Vagina (tissue), 2 donors: ENCODE results near the gene RSKR. TPM values are rescaled to one million over a fixed set of nuclear protein-coding genes. Genes with fewer than 3 reads are reported as not detected.

Experiments used
- DNase-seq, 2 donors: peaks; one replicate each; pipeline ENCODE4 v3.0.0-alpha.2; 2017; ENCODE audit errors: extremely low spot score in 2 of 2
- H3K27ac ChIP-seq: fragments of 200-600 bp; sonication (generic); one replicate; pipeline ENCODE4 v1.5.1; 2019
- H3K27me3 ChIP-seq: fragments of 200-600 bp; sonication (generic); one replicate; pipeline ENCODE4 v1.5.1; 2019
- H3K36me3 ChIP-seq, 2 donors: fragments of 200-600 bp; sonication (generic); one replicate each; pipeline ENCODE4 v1.5.1; 2017 to 2019
- H3K4me1 ChIP-seq: fragments of 200-600 bp; sonication (generic); one replicate; pipeline ENCODE4 v1.5.1; 2019
- H3K4me3 ChIP-seq, 2 donors: fragments of 200-600 bp; sonication (generic); 1 replicate in 1 of 2; 2 replicates in 1 of 2; pipeline ENCODE4 v1.5.1; 2016 to 2019
- H3K9me3 ChIP-seq: fragments of 200-600 bp; sonication (generic); one replicate; pipeline ENCODE4 v1.5.1; 2019
- CTCF ChIP-seq, 3 experiments: fragments of 450-650 bp in 2 of 3; fragments of 200-600 bp in 1 of 3; sonication (generic) in 1 of 3; IDR thresholded peaks; one replicate each; pipeline ENCODE4 v1.5.1; 2017 to 2019; ENCODE audit warnings: antibody characterized with exemption in 3 of 3, mild to moderate bottlenecking in 2 of 3, moderate library complexity in 2 of 3
- POLR2A ChIP-seq, 2 donors: fragments of 450-650 bp; IDR thresholded peaks; one replicate each; pipeline ENCODE4 v1.6.1; 2017; ENCODE audit warnings: antibody characterized with exemption in 2 of 2, mild to moderate bottlenecking in 2 of 2, moderate library complexity in 2 of 2
- POLR2AphosphoS5 ChIP-seq, 2 donors: sonication (generic); formaldehyde crosslinking; IDR thresholded peaks; one replicate each; pipeline ENCODE4 v1.9.0; 2017; ENCODE audit warnings: antibody characterized with exemption in 2 of 2, mild to moderate bottlenecking in 2 of 2, low read depth in 1 of 2; ENCODE audit not compliant: insufficient read depth in 1 of 2
- intact Hi-C: fragments of 100-400 bp; cut with DNase I; formaldehyde crosslinking; loops from one replicate; pipeline ENCODE4 v1.15.1; 2023
- total RNA-seq: library from RNA; depleted of rRNA; stranded (reverse); fragments of >200 nt; gene quantifications from one replicate; pipeline ENCODE4 v1.2.3, GENCODE V29; 2016

RSKR gene
- total RNA-seq, 1 donor from 2014 or later: 21.6 TPM

GRCh38 chr17:28582513-28582912 is 31.5 kb downstream of the RSKR start:
- Histone ChIP-seq H3K4me1 (peaks cover 1% of the 10 kb centered on the region), H3K27ac (no peak overlapping the region), H3K9me3 (no peaks in the 10 kb centered on the region), H3K27me3 (no peaks in the 10 kb centered on the region), H3K36me3 (peaks cover 0 to 12% of the 10 kb centered on the region in 2 donors), H3K4me3 (no peak overlapping the region)
- intact Hi-C loops: no loop called here
- TF ChIP-seq POLR2A (IDR thresholded peaks at IDR 0.05): no peak
- TF ChIP-seq POLR2AphosphoS5 (IDR thresholded peaks at IDR 0.05; ENCODE audit: insufficient read depth in 1 of 2, low read depth in 1 of 2): no peak
- TF ChIP-seq CTCF (IDR thresholded peaks at IDR 0.05): no peak
- no peak for DNase-seq

- H3K4me1 ChIP-seq: peaks cover 10% of the 10 kb centered on the region
- H3K27me3 ChIP-seq: no peaks in the 10 kb centered on the region
- no peak for TF ChIP-seq CTCF (IDR thresholded peaks at IDR 0.05)
- no peak for TF ChIP-seq POLR2AphosphoS5 (IDR thresholded peaks at IDR 0.05; ENCODE audit: insufficient read depth in 1 of 2, low read depth in 1 of 2)
- no peak for TF ChIP-seq POLR2A (IDR thresholded peaks at IDR 0.05)
- no peak overlapping the region for H3K27ac ChIP-seq
- no peak for DNase-seq
- no peak overlapping the region for H3K4me3 ChIP-seq
- H3K36me3 ChIP-seq: peaks cover 0 to 12% of the 10 kb centered on the region in 2 donors
- H3K9me3 ChIP-seq: no peaks in the 10 kb centered on the region
- intact Hi-C loops: loop anchor here (1.0 kb wide), 1 partner anchor 45 kb away; no protein-coding TSS in a partner anchor
Measured at GRCh38 chr17:28580959-28581358, 33.0 kb downstream of the RSKR start.

GRCh38 chr17:28579526-28579925 is 34.5 kb downstream of the RSKR start:
- TF ChIP-seq POLR2AphosphoS5 (IDR thresholded peaks at IDR 0.05; ENCODE audit: insufficient read depth in 1 of 2, low read depth in 1 of 2) (no peak), POLR2A (IDR thresholded peaks at IDR 0.05) (no peak), CTCF (IDR thresholded peaks at IDR 0.05) (no peak)
- no peaks in the 10 kb centered on the region for H3K27me3 ChIP-seq
- DNase-seq: no peak

GRCh38 chr17:28578246-28579195 is 35.5 kb downstream of the RSKR start:
- Histone ChIP-seq H3K4me3 (no peak overlapping the region), H3K36me3 (no peaks in the 10 kb centered on the region), H3K4me1 (peaks cover 11% of the 10 kb centered on the region), H3K27ac (no peak overlapping the region), H3K9me3 (no peaks in the 10 kb centered on the region), H3K27me3 (no peaks in the 10 kb centered on the region)
- TF ChIP-seq CTCF (IDR thresholded peaks at IDR 0.05) (no peak), POLR2A (IDR thresholded peaks at IDR 0.05) (no peak), POLR2AphosphoS5 (IDR thresholded peaks at IDR 0.05; ENCODE audit: insufficient read depth in 1 of 2, low read depth in 1 of 2) (no peak)
- intact Hi-C loops: no loop called here
- DNase-seq: no peak

More at GRCh38 chr17:28579526-28579925, 34.5 kb downstream of the RSKR start:
- Histone ChIP-seq H3K36me3 (peaks cover 0 to 7% of the 10 kb centered on the region in 2 donors), H3K4me1 (peaks cover 11% of the 10 kb centered on the region), H3K9me3 (no peaks in the 10 kb centered on the region), H3K27ac (no peak overlapping the region), H3K4me3 (no peak overlapping the region)
- intact Hi-C loops: no loop called here

GRCh38 chr17:28577466-28577824 is 36.5 kb downstream of the RSKR start:
- no peaks in the 10 kb centered on the region for H3K9me3 ChIP-seq
- H3K36me3 ChIP-seq: no peaks in the 10 kb centered on the region
- peak overlapping the region in 1 of 2 donors; percentile 21 for H3K4me3 ChIP-seq
- no peak for DNase-seq
- peaks cover 14% of the 10 kb centered on the region for H3K4me1 ChIP-seq
- intact Hi-C loops: no loop called here
- no peaks in the 10 kb centered on the region for H3K27me3 ChIP-seq
- TF ChIP-seq POLR2AphosphoS5 (IDR thresholded peaks at IDR 0.05; ENCODE audit: insufficient read depth in 1 of 2, low read depth in 1 of 2): no peak
- no peak for TF ChIP-seq POLR2A (IDR thresholded peaks at IDR 0.05)
- no peak for TF ChIP-seq CTCF (IDR thresholded peaks at IDR 0.05)
- H3K27ac ChIP-seq: peak overlapping the region; percentile 28
